K562 (cell line): ENCODE measurements around the gene EID2. TPM values are rescaled to one million over a fixed set of nuclear protein-coding genes. Genes with fewer than 3 reads are reported as not detected.

ENCODE experiments used
- EP300 ChIP-seq: IDR thresholded peaks from 2 replicates; pipeline ENCODE4 v1.6.1; 2012; ENCODE audit warnings: low read length, improper control_type of control experiment
- FOSL1 ChIP-seq: fragments of 200-800 bp; sonication (Bioruptor generic); conservative IDR thresholded peaks from 2 replicates; pipeline ENCODE4 v1.6.1; 2016; ENCODE audit warnings: missing genetic modification characterization, missing compliant biosample characterization
- HEY1 ChIP-seq: fragments of 250-450 bp; sonication (Bioruptor Pico); IDR thresholded peaks from 2 replicates; pipeline ENCODE4 v1.5.0; 2020; ENCODE audit warnings: mild to moderate bottlenecking, moderate library complexity, borderline replicate concordance
- JUNB ChIP-seq: fragments of 450-650 bp; formaldehyde crosslinking; conservative IDR thresholded peaks from 2 replicates; pipeline ENCODE4 v1.4.0; 2020; ENCODE audit warnings: mild to moderate bottlenecking
- MAFF ChIP-seq: IDR thresholded peaks from 2 replicates; pipeline ENCODE4 v1.6.1; 2012; ENCODE audit warnings: low read length, improper control_type of control experiment
- MGA ChIP-seq: fragments of 450-650 bp; IDR thresholded peaks from 2 replicates; pipeline ENCODE4 v1.6.1; 2016; ENCODE audit warnings: mild to moderate bottlenecking, moderate library complexity
- RERE ChIP-seq: sonication (generic); formaldehyde crosslinking; IDR thresholded peaks from 2 replicates; pipeline ENCODE4 v1.8.0; 2023; ENCODE audit warnings: missing genetic modification reagents, mild to moderate bottlenecking, borderline replicate concordance
- VEZF1 ChIP-seq: fragments of 200-800 bp; sonication (Bioruptor generic); IDR thresholded peaks from 2 replicates; pipeline ENCODE4 v1.6.1; 2017; ENCODE audit warnings: missing genetic modification characterization, missing compliant biosample characterization
- ZNF239 ChIP-seq: fragments of 250-450 bp; sonication (Bioruptor Pico); IDR thresholded peaks from 2 replicates; pipeline ENCODE4 v1.4.0; 2020; ENCODE audit warnings: mild to moderate bottlenecking
- ZNF79 ChIP-seq: fragments of 250-450 bp; sonication (Bioruptor Pico); IDR thresholded peaks from 2 replicates; pipeline ENCODE4 v1.4.0; 2020; ENCODE audit warnings: low read depth, mild to moderate bottlenecking, moderate library complexity
- polyA plus RNA-seq, 8 experiments: library from polyadenylated mRNA; depleted of rRNA in 4 of 8; stranded (reverse) in 5 of 8; unstranded in 3 of 8; fragments of >200 nt; fragmentation: Nextera tagmentation in 2 of 8; fragmentation: Illumina TruSeq in 1 of 8; extraction: Ambion mirVana in 2 of 8; extraction: Trizol in 1 of 8; gene quantifications; 2 replicates each; pipeline versions ENCODE4 v1.2.1 to v1.2.3, GENCODE V29; 2011 to 2014; ENCODE audit warnings: inconsistent platforms in 1 of 8, missing spikeins in 1 of 8
- total RNA-seq, 7 experiments: library from RNA; depleted of rRNA in 6 of 7; stranded (reverse); fragments of >200 nt in 6 of 7; fragmentation: Illumina TruSeq in 2 of 7; extraction: Trizol in 2 of 7; gene quantifications; 2 replicates each; pipeline versions ENCODE4 v1.2.1 to v1.2.3, GENCODE V29; 2011 to 2021; ENCODE audit warnings: low replicate concordance in 1 of 7

The EID2 gene
- total and polyA plus RNA-seq, 9 of the 15 experiments (the other 6 are each of a cell fraction or from before 2014, with no cell fraction given): 2.5 to 18.5 (median 11.3) TPM

- TF ChIP-seq MGA: 0 out of 2 replicates have a peak, but pooled peaks have one; percentile 2
- no peak for TF ChIP-seq ZNF79 (CRISPR knock-in tag)
- TF ChIP-seq MAFF: no peak
- no peak for TF ChIP-seq JUNB (CRISPR knock-in tag)
- no peak for TF ChIP-seq EP300
- TF ChIP-seq HEY1 (CRISPR knock-in tag): no peak
- TF ChIP-seq RERE (CRISPR knock-in tag): no peak
- no peak for TF ChIP-seq FOSL1 (tag)
- peak; percentile 19; the same call in 1 of the 2 replicates for TF ChIP-seq VEZF1 (CRISPR knock-in tag)
- no peak for TF ChIP-seq ZNF239 (CRISPR knock-in tag)
These were observed 342 bp upstream of the EID2 start (continued) for GRCh38 chr19:39540333-39540673.
